Hematopoietic multipotent progenitor cell (in vitro differentiated cells): ENCODE measurements around the gene LCE1D. TPM values are rescaled to one million over a fixed set of nuclear protein-coding genes. Genes with fewer than 3 reads are reported as not detected.

Experiments
- DNase-seq, 3 donors: peaks; one replicate each; pipeline ENCODE4 v3.0.0-alpha.2; 2011 to 2015; ENCODE audit warnings: low read depth in 2 of 3, low spot score in 2 of 3
- total RNA-seq: library from RNA; depleted of rRNA; stranded (reverse); fragments of >200 nt; gene quantifications from one replicate; pipeline ENCODE4 v1.2.3, GENCODE V29; 2012

The LCE1D gene
- total RNA-seq, 1 donor = not detected

DNA sequence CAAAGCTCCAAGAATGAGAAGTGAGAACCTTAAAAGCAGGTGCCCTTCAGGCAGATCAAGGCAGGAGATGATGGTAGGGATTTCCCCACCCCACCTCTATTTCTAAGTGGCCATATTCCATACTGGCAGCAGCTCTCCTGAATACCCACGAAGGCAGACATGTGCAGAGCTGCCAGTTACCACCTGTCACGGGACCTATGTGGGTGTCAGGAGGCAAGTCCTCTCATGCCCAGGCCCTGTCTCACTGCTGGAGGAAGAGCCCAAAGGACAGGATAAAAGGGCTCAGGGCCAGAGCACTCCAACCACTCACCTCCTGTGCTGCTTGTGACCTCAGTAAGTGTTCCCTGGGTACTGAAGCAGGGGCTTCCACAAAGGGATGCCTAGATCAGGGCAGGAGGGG, 14.5 kb downstream of the LCE1D start:
- DNase-seq = no peak

- no peak for DNase-seq
Measured at GRCh38 chr1:152811671-152812070, 15.2 kb downstream of the LCE1D start, which contains the start of gene LCE1B. Gene LCE1B (plus strand): TSS chr1:152811971. CDS start chr1:152812447, 476 bp downstream.

DNA sequence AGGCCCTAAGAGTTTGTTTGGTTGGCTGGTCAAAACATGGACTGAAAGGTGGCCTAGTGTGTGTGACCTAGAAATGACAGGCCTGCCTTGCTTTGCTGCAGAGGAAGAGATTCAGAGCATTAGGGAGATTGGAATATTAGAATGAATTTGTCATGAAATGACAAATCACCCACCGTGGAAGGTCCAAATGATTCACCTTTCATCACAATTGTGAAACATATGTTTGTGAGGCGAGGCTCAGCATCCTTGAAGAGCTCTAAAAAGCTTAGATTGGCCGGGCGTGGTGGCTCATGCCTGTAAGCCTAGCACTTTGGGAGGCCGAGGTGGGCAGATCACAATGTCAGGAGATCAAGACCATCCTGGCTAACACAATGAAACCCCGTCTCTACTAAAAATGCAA, 20.8 kb downstream of the LCE1D start:
- DNase-seq = no peak

GRCh38 chr1:152823294-152823693, 26.8 kb downstream of the LCE1D start:
- DNase-seq = no peak

DNA sequence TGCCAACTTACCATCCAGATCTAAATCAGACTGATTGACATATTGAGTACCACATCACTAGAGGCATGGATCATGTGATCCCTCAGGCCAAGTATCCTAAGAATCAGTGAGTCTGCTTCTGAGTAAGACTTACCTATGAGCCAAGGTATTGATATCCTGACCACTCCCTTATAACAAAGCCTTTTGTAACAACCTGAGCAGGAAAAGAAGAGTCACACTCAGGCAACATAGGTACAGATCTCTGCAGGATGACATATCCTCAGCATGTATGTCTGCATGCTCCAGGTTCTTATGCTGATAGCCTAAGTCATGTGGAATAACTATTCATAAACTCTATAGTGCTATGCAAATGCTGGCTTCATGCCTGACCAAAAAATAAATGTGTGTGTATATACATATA, 28.4 kb downstream of the LCE1D start:
- no peak for DNase-seq

DNA sequence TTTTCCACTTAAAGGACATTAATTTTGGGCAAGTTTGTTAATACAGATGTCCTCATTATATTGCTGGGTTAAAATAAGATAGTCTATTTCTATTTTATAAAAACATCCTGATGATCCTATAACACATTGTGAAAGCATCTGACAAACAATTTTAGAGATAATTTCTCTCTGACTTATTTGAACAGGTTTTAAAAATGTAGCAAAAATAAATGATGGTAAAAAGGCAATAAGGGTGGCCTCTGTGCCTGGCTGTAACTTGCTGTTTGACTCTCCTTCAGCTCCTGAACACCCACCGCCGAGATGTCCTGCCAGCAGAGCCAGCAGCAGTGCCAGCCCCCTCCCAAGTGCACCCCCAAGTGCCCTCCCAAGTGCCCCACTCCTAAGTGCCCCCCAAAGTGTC, 30.7 kb downstream of the LCE1D start, which contains the start of gene LCE1A:
Gene LCE1A (plus strand): TSS at position 301 of the 400 bp plus-strand sequence. CDS start 0 bp downstream, at position 301.
- no peak for DNase-seq

GRCh38 chr1:152836870-152837269, 40.3 kb downstream of the LCE1D start:
- no peak for DNase-seq

DNA sequence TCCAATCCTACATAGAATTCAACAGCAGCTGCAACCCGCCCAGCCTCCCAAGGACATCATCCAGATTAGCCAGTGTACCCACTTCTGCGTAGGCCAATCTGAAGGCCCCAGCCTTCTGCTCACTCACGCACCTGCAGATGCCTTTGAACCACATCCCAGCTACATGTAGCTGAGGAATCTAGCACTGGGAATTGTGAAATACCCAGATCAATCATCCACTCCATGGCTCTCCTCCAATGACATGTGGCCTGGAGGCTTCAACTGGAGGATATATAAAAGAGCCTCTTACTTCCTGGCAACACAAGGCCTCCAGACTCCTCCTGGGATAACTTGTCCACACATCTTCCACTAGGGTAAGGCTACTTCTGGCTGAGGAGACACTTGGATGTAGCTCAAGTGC, 46.0 kb downstream of the LCE1D start, which contains the start of gene LCE6A:
Gene LCE6A (plus strand): TSS at position 301 of the 400 bp plus-strand sequence. CDS start 665 bp downstream, outside the sequence.
- DNase-seq = no peak

Other genes starting within 250 kb of the LCE1D start
- gene LCE3E, start 229.9 kb upstream of the LCE1D start, total RNA-seq = not detected
- gene LCE3D, start 216.2 kb upstream of the LCE1D start, total RNA-seq = not detected
- gene LCE3C, start 196.5 kb upstream of the LCE1D start, total RNA-seq = not detected
- not detected for gene LCE3B, start 182.9 kb upstream of the LCE1D start, total RNA-seq
- gene LCE3A, start 173.6 kb upstream of the LCE1D start, total RNA-seq = not detected
- not detected for gene LCE2D, start 133.3 kb upstream of the LCE1D start, total RNA-seq
- gene LCE2C, start 121.4 kb upstream of the LCE1D start, total RNA-seq = not detected
- not detected for gene LCE2B, start 110.6 kb upstream of the LCE1D start, total RNA-seq
- gene LCE2A, start 98.4 kb upstream of the LCE1D start, total RNA-seq = not detected
- not detected for gene LCE4A, start 88.6 kb upstream of the LCE1D start, total RNA-seq
- not detected for gene KPRP, start 38.7 kb upstream of the LCE1D start, total RNA-seq
- not detected for gene LCE1F, start 21.6 kb upstream of the LCE1D start, total RNA-seq
- not detected for gene LCE1E, start 10.5 kb upstream of the LCE1D start, total RNA-seq
- gene LCE1C, start 9.9 kb downstream of the LCE1D start, total RNA-seq = not detected
- gene LCE1B, start 15.2 kb downstream of the LCE1D start, total RNA-seq = not detected
- not detected for gene LCE1A, start 30.8 kb downstream of the LCE1D start, total RNA-seq
- gene LCE6A, start 46.1 kb downstream of the LCE1D start, total RNA-seq = not detected
- gene LCE7A, start 63.3 kb downstream of the LCE1D start, total RNA-seq = not detected
- not detected for gene SMCP, start 81.6 kb downstream of the LCE1D start, total RNA-seq
- not detected for gene IVL, start 111.8 kb downstream of the LCE1D start, total RNA-seq
- not detected for gene SPRR5, start 150.5 kb downstream of the LCE1D start, total RNA-seq
- gene SPRR4, start 173.9 kb downstream of the LCE1D start, total RNA-seq = not detected
- not detected for gene SPRR1A, start 187.4 kb downstream of the LCE1D start, total RNA-seq
- not detected for gene SPRR3, start 205.0 kb downstream of the LCE1D start, total RNA-seq
- not detected for gene SPRR1B, start 234.5 kb downstream of the LCE1D start, total RNA-seq
- not detected for gene SPRR2D, start 244.4 kb downstream of the LCE1D start, total RNA-seq